ENCODE measurements around the gene TM6SF1. TPM values are rescaled to one million over a fixed set of nuclear protein-coding genes. Genes with fewer than 3 reads are reported as not detected.

TM6SF1 gene
- total and polyA plus RNA-seq, 2 of the 4 experiments (the other 2 are of a cell fraction), result 1.6 to 1.9 TPM

- Histone ChIP-seq H3K9me3 (ENCODE audit: control insufficient read depth, insufficient read depth, low read length) (no peaks in the 10 kb centered on the region), H3K14ac (replicated peaks; ENCODE audit: low read depth, low read length) (no peak overlapping the region), H3K23ac (ENCODE audit: low read depth, low read length) (no peak overlapping the region), H2AK9ac (replicated peaks; ENCODE audit: low read depth, low read length, poor library complexity) (no peak overlapping the region), H3K36me3 (ENCODE audit: control insufficient read depth, insufficient read depth, low read length) (peaks cover 23% of the 10 kb centered on the region), H4K91ac (ENCODE audit: insufficient read depth, low read depth, low read length) (no peak overlapping the region), H4K5ac (ENCODE audit: low read depth, low read length) (no peak overlapping the region), H2AFZ (replicated peaks; ENCODE audit: low read length, poor library complexity) (no peak overlapping the region), H2BK15ac (ENCODE audit: low read depth, low read length) (no peak overlapping the region), H2BK5ac (ENCODE audit: low read depth, low read length, poor library complexity, severe bottlenecking) (no peak overlapping the region), H4K20me1 (ENCODE audit: insufficient read depth, low read length) (no peaks in the 10 kb centered on the region), H3K4ac (ENCODE audit: low read depth, low read length) (no peak overlapping the region), H2BK20ac (ENCODE audit: low read depth, low read length) (no peak overlapping the region), H4K8ac (ENCODE audit: low read depth in 2 of 2, low read length in 2 of 2) (no peak overlapping the region), H3K79me1 (ENCODE audit: low read depth in 1 of 2, low read length in 2 of 2) (peaks cover 0 to 3% of the 10 kb centered on the region in 2 experiments; a peak in 1 of 4 replicates), H3K9me1 (ENCODE audit: insufficient read depth, low read length) (no peaks in the 10 kb centered on the region), H3K9ac (ENCODE audit: low read depth, low read length) (no peak overlapping the region), H2BK120ac (ENCODE audit: low read depth, low read length) (no peak overlapping the region), H3K18ac (ENCODE audit: low read depth, low read length) (no peak overlapping the region), H3K27me3 (ENCODE audit: control insufficient read depth, insufficient read depth, low read length) (no peaks in the 10 kb centered on the region), H3K27ac (ENCODE audit: insufficient read depth, low read length) (no peak overlapping the region), H3K4me3 (ENCODE audit: insufficient read depth, low read depth, low read length) (no peak overlapping the region), H2AK5ac (ENCODE audit: low read depth, low read length) (no peak overlapping the region), H3K4me1 (ENCODE audit: control insufficient read depth, insufficient read depth, low read length) (no peaks in the 10 kb centered on the region), H3K4me2 (ENCODE audit: low read depth, low read length) (no peak overlapping the region), H3K56ac (ENCODE audit: extremely low read depth, insufficient read depth, low read length) (no peak overlapping the region)
- ATAC-seq (ENCODE audit: low read depth) (no peak), DNase-seq (no peak)
- 88% methylated on average over 1 of the region's 3 CpGs; no CpG with 5 or more reads in 1 of the 2 experiments for WGBS, 2 experiments (ENCODE audit: extremely low coverage in 2 of 2, insufficient read length in 1 of 2)
- in situ Hi-C loops (cut with MboI; ENCODE audit: low sequenced_read_pairs), result no loop called here
- CTCF ChIA-PET, result no interaction called here
- dilution Hi-C loops (cut with HindIII; ENCODE audit: low sequenced_read_pairs, unreplicated experiment), result no loop called here
- intact Hi-C loops (cut with micrococcal nuclease), result no loop called here
- POLR2A ChIA-PET (ENCODE audit: unreplicated experiment), result no interaction called here
- TF ChIP-seq MXI1 (IDR thresholded peaks at IDR 0.05; ENCODE audit: borderline replicate concordance, low read depth, low read length) (no peak), CTCF (conservative IDR thresholded peaks at IDR 0.05; ENCODE audit: low read depth, low read length) (no peak), CEBPB (IDR thresholded peaks at IDR 0.05; ENCODE audit: low read depth, low read length) (no peak), RCOR1 (IDR thresholded peaks at IDR 0.05; ENCODE audit: insufficient replicate concordance, low read length) (no peak), POLR2A (IDR thresholded peaks at IDR 0.05; ENCODE audit: low read depth, low read length) (no peak), MAZ (IDR thresholded peaks at IDR 0.05; ENCODE audit: borderline replicate concordance, low read depth, low read length) (no peak), USF2 (IDR thresholded peaks at IDR 0.05; ENCODE audit: low read depth, low read length) (no peak), FOS (IDR thresholded peaks at IDR 0.05; ENCODE audit: low read depth, low read length) (no peak), SMC3 (IDR thresholded peaks at IDR 0.05; ENCODE audit: low read depth, low read length) (no peak), MAFK (IDR thresholded peaks at IDR 0.05; ENCODE audit: low read depth, low read length) (no peak), NFE2L2 (IDR thresholded peaks at IDR 0.05; ENCODE audit: low read depth, low read length) (no peak), RFX5 (IDR thresholded peaks at IDR 0.05; ENCODE audit: low read depth, low read length) (no peak), BHLHE40 (IDR thresholded peaks at IDR 0.05; ENCODE audit: low read depth, low read length) (no peak), RAD21 (IDR thresholded peaks at IDR 0.05; ENCODE audit: low read length) (no peak), ELK1 (IDR thresholded peaks at IDR 0.05; ENCODE audit: borderline replicate concordance, low read depth, low read length) (no peak), CHD1 (IDR thresholded peaks at IDR 0.05; ENCODE audit: low read depth, low read length) (no peak)
- BruUV-seq (replicated peaks), result no TSS peak
Measured at GRCh38 chr15:83144771-83145170, 37.3 kb downstream of the TM6SF1 start.
